COLO668 (cell line): ENCODE data around the gene STXBP5L.
A peak's percentile ranks its signal among the peaks of the same experiment; 100 is the strongest.
"Not testable (repeated sequence)": the region's sequence is repeated elsewhere in the genome, so short reads cannot be mapped to it uniquely, and the experiment has no call there.

Experiments
- DNase-seq: peaks from one replicate; lab custom pipeline; 2025; ENCODE audit not compliant: unreplicated experiment; lab: John Stamatoyannopoulos, UW

The STXBP5L gene

GRCh38 chr3:120988994-120989393 lies 81.0 kb downstream of the STXBP5L start:
- DNase-seq: no peak

GRCh38 chr3:121018917-121019321 lies 110.9 kb downstream of the STXBP5L start:
- no peak for DNase-seq

- DNase-seq: peak; percentile 3
These were observed 155.6 kb downstream of the STXBP5L start for GRCh38 chr3:121063628-121064027.

- DNase-seq: no peak
These were observed 156.1 kb downstream of the STXBP5L start for GRCh38 chr3:121064121-121064520.

GRCh38 chr3:121072133-121072532 lies 164.1 kb downstream of the STXBP5L start:
- DNase-seq: no peak

GRCh38 chr3:121073011-121073410 lies 165.0 kb downstream of the STXBP5L start:
- no peak for DNase-seq

GRCh38 chr3:121075191-121075590 lies 167.2 kb downstream of the STXBP5L start:
- no peak for DNase-seq

- DNase-seq: not testable (repeated sequence)
These were observed 170.5 kb downstream of the STXBP5L start for GRCh38 chr3:121078378-121079101.

GRCh38 chr3:121096953-121097352 lies 188.9 kb downstream of the STXBP5L start:
- DNase-seq: no peak

- not testable (repeated sequence) for DNase-seq
These were observed 203.1 kb downstream of the STXBP5L start for GRCh38 chr3:121111086-121111485.

- no peak for DNase-seq
These were observed 204.1 kb downstream of the STXBP5L start for GRCh38 chr3:121111914-121112612.

- no peak for DNase-seq
These were observed 218.2 kb downstream of the STXBP5L start for GRCh38 chr3:121126033-121126706.

GRCh38 chr3:121126707-121127035 lies 218.7 kb downstream of the STXBP5L start:
- no peak for DNase-seq

GRCh38 chr3:121152573-121152972 lies 244.6 kb downstream of the STXBP5L start:
- DNase-seq: no peak

- no peak for DNase-seq
These were observed 245.8 kb downstream of the STXBP5L start for GRCh38 chr3:121153851-121154250.

GRCh38 chr3:121155028-121155427 lies 247.0 kb downstream of the STXBP5L start:
- no peak for DNase-seq

- DNase-seq: no peak
These were observed 257.4 kb downstream of the STXBP5L start for GRCh38 chr3:121165397-121165837.

- no peak for DNase-seq
These were observed 259.6 kb downstream of the STXBP5L start for GRCh38 chr3:121167374-121168139.

GRCh38 chr3:121175083-121175482 lies 267.1 kb downstream of the STXBP5L start:
- DNase-seq: no peak

- DNase-seq: not testable (repeated sequence)
These were observed 282.6 kb downstream of the STXBP5L start for GRCh38 chr3:121190626-121191025.

GRCh38 chr3:121202573-121202972 lies 294.6 kb downstream of the STXBP5L start:
- no peak for DNase-seq
